Endothelial cell of umbilical vein (primary cell): ENCODE measurements around the gene KDM6B. TPM values are rescaled to one million over a fixed set of nuclear protein-coding genes. Genes with fewer than 3 reads are reported as not detected.

Source experiments
- BruUV-seq: library from RNA; stranded (reverse); fragments of 400-500 nt; replicated peaks from 2 replicates; lab custom pipeline; 2021; lab: Mats Ljungman, UMichigan
- CTCF ChIA-PET: fragments of 300-600, 350-600 bp; sonication (Branson Sonifier 250); formaldehyde crosslinking; loops from one replicate; lab custom pipeline; 2021; ENCODE audit warnings: antibody characterized with exemption, inconsistent platforms; lab: Charles Lee
- POLR2A ChIA-PET: fragments of 300-600, 350-600 bp; sonication (Branson Sonifier 250); formaldehyde crosslinking; loops from one replicate; lab custom pipeline; 2021; ENCODE audit warnings: antibody characterized with exemption, inconsistent platforms; lab: Charles Lee
- DNase-seq: peaks from one replicate; pipeline ENCODE4 v3.0.0-alpha.2; 2011; ENCODE audit warnings: low read depth, low spot score
- FAIRE-seq: peaks from 2 replicates; lab custom pipeline; 2011; peaks lifted over from hg19 to GRCh38; lab: Jason Lieb, UNC
- H2AFZ ChIP-seq: 2 replicates; pipeline ENCODE4 v1.6.0; 2012; ENCODE audit warnings: low read depth, low read length, control low read depth, inconsistent platforms
- H3K27ac ChIP-seq: 2 replicates; pipeline ENCODE4 v1.5.1; 2011; ENCODE audit warnings: low read depth, mild to moderate bottlenecking, control low read depth, low read length, moderate library complexity; ENCODE audit not compliant: insufficient read depth
- H3K27me3 ChIP-seq, 2 experiments: 2 replicates each; pipeline versions ENCODE4 v1.6.0 to v1.6.1; 2011; ENCODE audit warnings: low read length in 2 of 2, mixed read lengths in 1 of 2; ENCODE audit not compliant: control insufficient read depth in 2 of 2, insufficient read depth in 2 of 2
- H3K36me3 ChIP-seq, 2 experiments: 2 replicates in 1 of 2; 3 replicates in 1 of 2; pipeline ENCODE4 v1.5.1; 2011; ENCODE audit warnings: low read length in 2 of 2, mild to moderate bottlenecking in 1 of 2, moderate library complexity in 1 of 2; ENCODE audit not compliant: control insufficient read depth in 2 of 2, insufficient read depth in 2 of 2; ENCODE audit errors: extremely low read depth in 1 of 2
- H3K4me1 ChIP-seq: 3 replicates; pipeline ENCODE4 v1.5.1; 2011; ENCODE audit warnings: mild to moderate bottlenecking, low read length; ENCODE audit not compliant: control insufficient read depth, insufficient read depth; ENCODE audit errors: extremely low read depth
- H3K4me2 ChIP-seq: 2 replicates; pipeline ENCODE4 v1.6.1; 2011; ENCODE audit warnings: low read length, control low read depth, mixed read lengths; ENCODE audit not compliant: insufficient read depth
- H3K4me3 ChIP-seq, 3 experiments: fragments of 200-600 bp in 1 of 3; sonication (generic), shearing (Covaris generic) in 1 of 3; replicated peaks in 1 of 3; 2 replicates each; pipeline ENCODE4 v1.5.1; 2011 to 2016; ENCODE audit warnings: control low read depth in 3 of 3, low read length in 3 of 3, mild to moderate bottlenecking in 2 of 3, inconsistent platforms in 1 of 3, low read depth in 1 of 3, moderate library complexity in 1 of 3; ENCODE audit not compliant: insufficient read depth in 1 of 3
- H3K79me2 ChIP-seq: 2 replicates; pipeline ENCODE4 v1.6.0; 2012; ENCODE audit warnings: low read length, inconsistent platforms; ENCODE audit not compliant: control insufficient read depth, insufficient read depth
- H3K9ac ChIP-seq: replicated peaks from 2 replicates; pipeline ENCODE3; 2011; ENCODE audit warnings: low read length, control low read depth; ENCODE audit not compliant: insufficient read depth; ENCODE audit errors: extremely low read depth
- H3K9me1 ChIP-seq: replicated peaks from 3 replicates; pipeline ENCODE4 v1.6.0; 2011; ENCODE audit warnings: mild to moderate bottlenecking, low read length; ENCODE audit not compliant: control insufficient read depth, insufficient read depth; ENCODE audit errors: extremely low read depth
- H3K9me3 ChIP-seq: replicated peaks from 2 replicates; pipeline ENCODE4 v1.5.1; 2012; ENCODE audit warnings: low read length, inconsistent platforms; ENCODE audit not compliant: control insufficient read depth, insufficient read depth
- H4K20me1 ChIP-seq: replicated peaks from 2 replicates; pipeline ENCODE3; 2011; ENCODE audit warnings: mild to moderate bottlenecking, low read length; ENCODE audit not compliant: control insufficient read depth, insufficient read depth; ENCODE audit errors: extremely low read depth
- EZH2 ChIP-seq: IDR thresholded peaks from 2 replicates; pipeline ENCODE4 v1.6.1; 2012; ENCODE audit warnings: borderline replicate concordance, low read depth, mild to moderate bottlenecking, moderate library complexity, low read length, inconsistent platforms; ENCODE audit not compliant: severe bottlenecking
- FOS ChIP-seq: IDR thresholded peaks from 2 replicates; pipeline ENCODE4 v1.6.1; 2011; ENCODE audit warnings: mild to moderate bottlenecking, low read length, moderate library complexity, borderline replicate concordance; ENCODE audit not compliant: insufficient read depth
- GATA2 ChIP-seq: IDR thresholded peaks from 2 replicates; pipeline ENCODE4 v1.7.0; 2011; ENCODE audit warnings: low read depth, mild to moderate bottlenecking, moderate library complexity, mixed read lengths, low read length; ENCODE audit not compliant: insufficient read length, insufficient read depth
- JUN ChIP-seq: IDR thresholded peaks from 2 replicates; pipeline ENCODE4 v1.6.1; 2011; ENCODE audit warnings: borderline replicate concordance, low read depth; ENCODE audit not compliant: insufficient read length, insufficient read depth
- MAX ChIP-seq: IDR thresholded peaks from 2 replicates; pipeline ENCODE4 v1.6.1; 2011; ENCODE audit not compliant: insufficient read depth, insufficient read length
- MYC ChIP-seq: IDR thresholded peaks from one replicate; pipeline ENCODE4 v1.6.1; 2011; ENCODE audit warnings: mild to moderate bottlenecking, low read depth, low read length
- POLR2A ChIP-seq: IDR thresholded peaks from 2 replicates; pipeline ENCODE4 v1.6.1; 2012; ENCODE audit warnings: low read depth, mild to moderate bottlenecking, control low read depth, low read length
- POLR2AphosphoS5 ChIP-seq: IDR thresholded peaks from 2 replicates; pipeline ENCODE4 v1.6.1; 2012; ENCODE audit warnings: low read depth, mild to moderate bottlenecking, control low read depth, low read length, moderate library complexity; ENCODE audit not compliant: insufficient read depth
- dilution Hi-C: fragments of 300-500 bp; cut with MboI; formaldehyde crosslinking; loops from one replicate; pipeline ENCODE4 v1.15.0; 2019; ENCODE audit warnings: low sequenced_read_pairs; ENCODE audit not compliant: extremely low pct_ligation_motif_present
- intact Hi-C: fragments of 100-400 bp; cut with micrococcal nuclease; formaldehyde crosslinking; loops from one replicate; pipeline ENCODE4 v1.10.0; 2022
- polyA plus RNA-seq, 4 experiments: library from polyadenylated mRNA; depleted of rRNA in 3 of 4; stranded (reverse) in 3 of 4; unstranded in 1 of 4; fragments of >200 nt; gene quantifications; 2 replicates each; pipeline versions ENCODE4 v1.2.1 to v1.2.3, GENCODE V29; 2011 to 2012; ENCODE audit warnings: missing spikeins in 1 of 4
- total RNA-seq: library from RNA; stranded (reverse); gene quantifications from 2 replicates; pipeline ENCODE4 v1.2.3, GENCODE V29; 2021
- TF ChIP-seq, protein P1 (sequence below), 2 donors: IDR thresholded peaks; 1 replicate in 1 of 2; 2 replicates in 1 of 2; pipeline ENCODE4 v1.5.1; 2011; ENCODE audit warnings: low read length in 2 of 2, mild to moderate bottlenecking in 2 of 2, moderate library complexity in 2 of 2, control low read depth in 1 of 2, inconsistent platforms in 1 of 2, low read depth in 1 of 2; ENCODE audit not compliant: insufficient read depth in 1 of 2; ENCODE audit errors: extremely low read depth in 1 of 2

Gene KDM6B
- total and polyA plus RNA-seq, 2 donors (not counting 3 experiments of a cell fraction or from before 2014, with no cell fraction given) = 1.8 to 17.8 TPM

DNA sequence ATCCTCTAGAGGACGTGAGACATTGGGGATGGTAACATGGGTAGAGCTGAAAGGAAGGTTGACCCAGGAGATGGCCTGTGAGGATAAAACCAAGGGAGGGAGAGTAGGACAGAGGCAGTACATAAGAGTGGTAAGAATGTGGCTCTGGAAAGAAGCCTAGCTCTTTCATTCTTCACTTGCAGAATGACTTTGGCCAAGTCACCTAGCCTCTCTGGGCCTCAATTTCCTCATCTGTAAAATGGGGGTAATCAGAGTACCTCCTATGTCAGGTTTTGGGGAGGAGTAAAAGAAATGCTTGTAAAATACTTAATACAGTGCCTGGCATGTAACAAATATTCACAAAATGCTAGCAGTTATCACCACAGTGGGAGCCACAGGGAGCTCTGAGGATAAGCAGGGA, 6.9 kb downstream of the KDM6B start:
- Histone ChIP-seq H4K20me1 (no peaks in the 10 kb centered on the region), H3K79me2 (peaks cover 10% of the 10 kb centered on the region), H3K4me3 (no peak overlapping the region), H3K9ac (peak overlapping the region; percentile 67), H3K27me3 (no peaks in the 10 kb centered on the region), H3K4me2 (peak overlapping the region; percentile 26), H3K27ac (peak overlapping the region; percentile 99), H2AFZ (no peak overlapping the region), H3K9me1 (no peaks in the 10 kb centered on the region), H3K4me1 (peaks cover 38% of the 10 kb centered on the region), H3K36me3 (peaks cover 0 to 4% of the 10 kb centered on the region in 2 experiments), H3K9me3 (no peaks in the 10 kb centered on the region)
- no peak for DNase-seq
- TF ChIP-seq FOS (no peak), MYC (no peak), MAX (no peak), GATA2 (no peak), POLR2A (no peak)
- POLR2A ChIA-PET = no interaction called here
- BruUV-seq = no TSS peak
- no peak for FAIRE-seq
- dilution Hi-C loops (no loop called here), intact Hi-C loops (loop anchor here (5.0 to 10.0 kb wide), 3 partner anchors 154 to 281 kb away; partner anchors contain the start of genes FXR2, HES7, TP53 and WRAP53)
- CTCF ChIA-PET = no interaction called here

- Histone ChIP-seq H3K9me3 (no peaks in the 10 kb centered on the region), H3K27ac (peak overlapping the region; percentile 99), H3K9ac (peak overlapping the region; percentile 99), H4K20me1 (no peaks in the 10 kb centered on the region), H3K4me2 (peak overlapping the region; percentile 62), H3K4me3 (peak overlapping the region; percentile 39 to 71 (median 58)), H3K36me3 (peaks cover 0 to 8% of the 10 kb centered on the region in 2 experiments), H3K9me1 (no peaks in the 10 kb centered on the region), H3K4me1 (peaks cover 32% of the 10 kb centered on the region), H2AFZ (no peak overlapping the region), H3K79me2 (peaks cover 10% of the 10 kb centered on the region), H3K27me3 (no peaks in the 10 kb centered on the region)
- ChIA-PET POLR2A (no interaction called here), CTCF (interaction anchor here (1.4 kb wide), 1 partner anchor 10 kb away, joined by 3 read pairs; no protein-coding TSS in a partner anchor)
- TF ChIP-seq POLR2AphosphoS5 = no peak
- TF ChIP-seq MAX = peak; percentile 70
- TF ChIP-seq MYC = no peak
- TF ChIP-seq, protein P1, sequence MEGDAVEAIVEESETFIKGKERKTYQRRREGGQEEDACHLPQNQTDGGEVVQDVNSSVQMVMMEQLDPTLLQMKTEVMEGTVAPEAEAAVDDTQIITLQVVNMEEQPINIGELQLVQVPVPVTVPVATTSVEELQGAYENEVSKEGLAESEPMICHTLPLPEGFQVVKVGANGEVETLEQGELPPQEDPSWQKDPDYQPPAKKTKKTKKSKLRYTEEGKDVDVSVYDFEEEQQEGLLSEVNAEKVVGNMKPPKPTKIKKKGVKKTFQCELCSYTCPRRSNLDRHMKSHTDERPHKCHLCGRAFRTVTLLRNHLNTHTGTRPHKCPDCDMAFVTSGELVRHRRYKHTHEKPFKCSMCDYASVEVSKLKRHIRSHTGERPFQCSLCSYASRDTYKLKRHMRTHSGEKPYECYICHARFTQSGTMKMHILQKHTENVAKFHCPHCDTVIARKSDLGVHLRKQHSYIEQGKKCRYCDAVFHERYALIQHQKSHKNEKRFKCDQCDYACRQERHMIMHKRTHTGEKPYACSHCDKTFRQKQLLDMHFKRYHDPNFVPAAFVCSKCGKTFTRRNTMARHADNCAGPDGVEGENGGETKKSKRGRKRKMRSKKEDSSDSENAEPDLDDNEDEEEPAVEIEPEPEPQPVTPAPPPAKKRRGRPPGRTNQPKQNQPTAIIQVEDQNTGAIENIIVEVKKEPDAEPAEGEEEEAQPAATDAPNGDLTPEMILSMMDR (IDR thresholded peaks at IDR 0.05; ENCODE audit: extremely low read depth in 1 of 2, insufficient read depth in 1 of 2, low read depth in 1 of 2, low read length in 2 of 2) = peak in 1 of 2 donors; percentile 10
- TF ChIP-seq EZH2 = no peak
- no peak for TF ChIP-seq JUN
- peak; percentile 53 for TF ChIP-seq POLR2A
- peak; percentile 51 for TF ChIP-seq FOS
- no peak for TF ChIP-seq GATA2
- FAIRE-seq = peak; percentile 76
- no TSS peak for BruUV-seq
- dilution Hi-C loops (no loop called here), intact Hi-C loops (loop anchor here (5.0 to 10.0 kb wide), 3 partner anchors 154 to 281 kb away; partner anchors contain the start of genes FXR2, HES7, TP53 and WRAP53)
- peak; percentile 92 for DNase-seq
These were observed 7.4 kb downstream of the KDM6B start for GRCh38 chr17:7841396-7841914.
